ENCODE data around the gene AFMID.
A peak's percentile ranks its signal among the peaks of the same experiment; 100 is the strongest.
"Not testable (repeated sequence)": the region's sequence is repeated elsewhere in the genome, so short reads cannot be mapped to it uniquely, and the experiment has no call there.

Gene AFMID, protein sequence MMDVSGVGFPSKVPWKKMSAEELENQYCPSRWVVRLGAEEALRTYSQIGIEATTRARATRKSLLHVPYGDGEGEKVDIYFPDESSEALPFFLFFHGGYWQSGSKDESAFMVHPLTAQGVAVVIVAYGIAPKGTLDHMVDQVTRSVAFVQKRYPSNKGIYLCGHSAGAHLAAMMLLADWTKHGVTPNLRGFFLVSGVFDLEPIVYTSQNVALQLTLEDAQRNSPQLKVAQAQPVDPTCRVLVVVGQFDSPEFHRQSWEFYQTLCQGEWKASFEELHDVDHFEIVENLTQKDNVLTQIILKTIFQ

DNA sequence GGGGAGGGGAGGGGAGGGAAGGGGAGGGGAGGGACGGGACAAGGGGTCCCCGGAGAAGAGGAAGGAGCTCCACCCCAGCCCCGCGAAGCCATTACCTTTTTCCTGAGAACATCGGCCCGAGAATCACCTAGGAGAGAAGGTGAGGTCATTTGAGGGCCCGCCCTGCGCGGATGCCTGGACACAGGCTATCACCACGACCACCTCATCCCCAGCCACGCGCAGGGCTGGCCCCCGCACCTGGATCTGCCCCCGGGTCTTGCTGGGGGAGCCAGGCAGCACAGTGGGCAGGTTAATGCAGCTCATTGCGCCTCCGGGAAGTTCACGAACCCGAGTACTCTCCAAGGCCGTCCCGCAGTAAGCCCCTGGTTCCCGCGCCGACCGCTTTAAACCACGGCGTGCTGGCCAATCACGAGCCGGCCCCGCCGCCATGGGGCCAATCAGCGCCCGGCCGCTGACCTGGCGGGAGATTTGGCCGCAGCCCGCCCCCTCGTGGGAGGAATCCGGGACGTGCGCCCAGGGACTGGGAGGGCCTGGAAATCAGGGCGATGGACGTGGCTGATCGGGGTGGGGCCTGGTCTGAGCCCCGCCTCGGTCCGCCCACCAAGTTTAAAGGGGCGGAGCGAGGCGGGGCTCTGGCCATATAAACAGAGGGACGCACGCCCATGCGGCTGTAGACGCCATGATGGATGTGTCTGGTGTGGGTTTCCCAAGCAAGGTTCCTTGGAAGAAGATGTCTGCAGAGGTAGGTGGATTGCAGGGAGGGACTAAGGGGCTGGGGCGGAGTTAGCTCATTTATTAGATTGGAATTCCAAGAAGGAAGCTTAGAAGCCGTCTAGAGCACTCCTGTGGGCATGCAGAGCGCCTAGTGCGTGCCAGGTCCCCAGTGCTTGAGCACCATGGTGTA lies at the start of gene AFMID, which contains the start of gene TK1:
TSS of gene AFMID (plus strand) at position 671 of the 904 bp plus-strand sequence. CDS start at position 680, 9 bp downstream.
TSS of gene TK1 (minus strand) at position 361 of the 904 bp plus-strand sequence. CDS start at position 303, 58 bp downstream.
- peak; percentile 62 for DNase-seq (ENCODE audit: low read depth)

DNA sequence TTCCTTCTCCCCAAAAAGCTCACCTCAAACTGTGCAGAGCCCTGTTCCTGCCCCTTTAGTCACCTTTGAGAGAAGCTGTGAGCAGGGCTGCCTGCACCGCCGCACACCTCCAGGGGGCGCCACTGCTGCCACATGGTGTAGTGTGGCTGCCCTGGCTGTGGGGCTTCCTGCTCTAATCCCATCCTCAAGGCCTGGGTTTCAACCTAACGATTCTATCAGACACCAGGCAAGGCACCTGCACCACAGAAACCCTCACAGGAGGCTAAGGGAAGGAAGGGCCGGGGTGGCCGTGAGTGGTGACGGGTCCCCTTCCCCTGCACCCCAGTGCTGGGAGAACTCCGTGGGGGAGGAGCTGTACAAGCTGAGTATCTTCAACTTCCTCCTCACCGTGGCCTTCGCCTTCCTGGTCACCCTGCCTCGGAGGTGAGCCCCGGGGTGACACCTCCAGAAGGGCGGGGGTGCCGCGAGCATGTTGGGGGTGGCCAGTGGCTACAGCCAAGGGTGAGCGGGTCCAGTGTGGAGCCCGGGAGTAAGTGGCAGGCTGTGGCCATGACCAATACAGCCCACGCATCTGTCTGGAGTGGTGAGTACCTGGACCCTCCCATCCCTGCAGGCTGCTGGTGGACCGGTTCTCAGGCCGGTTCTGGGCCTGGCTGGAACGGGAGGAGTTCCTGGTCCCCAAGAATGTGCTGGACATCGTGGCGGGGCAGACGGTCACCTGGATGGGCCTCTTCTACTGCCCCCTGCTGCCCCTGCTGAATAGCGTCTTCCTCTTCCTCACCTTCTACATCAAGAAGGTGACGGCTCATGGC lies 49.6 kb upstream of the AFMID start:
- DNase-seq (ENCODE audit: low read depth) = no peak

DNA sequence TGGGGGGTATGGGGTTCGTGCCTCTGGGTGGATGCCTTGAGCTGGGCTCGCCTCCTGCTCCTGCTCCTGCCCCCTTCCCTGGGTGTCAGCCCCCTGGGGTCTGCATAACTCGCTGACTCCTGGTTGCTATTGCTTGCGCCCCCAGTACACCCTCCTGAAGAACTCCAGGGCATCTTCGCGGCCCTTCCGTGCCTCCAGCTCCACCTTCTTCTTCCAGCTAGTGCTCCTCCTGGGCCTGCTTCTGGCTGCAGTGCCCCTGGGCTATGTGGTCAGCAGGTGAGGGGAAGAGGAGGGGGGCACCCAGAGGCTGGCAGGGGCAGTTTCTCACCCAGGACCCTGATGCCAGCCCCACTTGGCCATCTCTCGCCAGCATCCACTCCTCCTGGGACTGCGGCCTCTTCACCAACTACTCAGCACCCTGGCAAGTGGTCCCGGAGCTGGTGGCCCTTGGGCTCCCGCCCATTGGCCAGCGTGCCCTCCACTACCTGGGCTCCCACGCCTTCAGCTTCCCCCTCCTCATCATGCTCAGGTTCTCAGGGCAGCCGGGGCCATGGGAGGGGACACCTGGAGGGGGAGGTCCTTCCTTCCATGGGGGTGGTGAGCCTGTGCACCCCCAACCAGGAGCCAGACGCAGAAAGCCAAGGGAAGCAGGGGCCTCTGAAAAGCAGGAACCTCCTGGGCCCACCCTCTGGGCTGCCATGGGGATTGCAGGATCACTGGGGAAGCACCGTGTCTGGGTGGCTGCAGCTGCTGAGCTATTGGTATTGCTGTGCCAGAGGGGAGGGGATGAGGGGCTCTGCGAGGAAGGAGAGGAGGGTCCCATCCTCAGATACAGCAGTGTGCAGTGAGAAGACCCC lies 48.7 kb upstream of the AFMID start:
- DNase-seq (ENCODE audit: low read depth) = no peak

GRCh38 chr17:78139861-78140168 lies 47.3 kb upstream of the AFMID start:
- not testable (repeated sequence) for DNase-seq (ENCODE audit: low read depth)

GRCh38 chr17:78140169-78141051 lies 46.8 kb upstream of the AFMID start:
- DNase-seq (ENCODE audit: low read depth) = peak; percentile 73

GRCh38 chr17:78141437-78142118 lies 45.6 kb upstream of the AFMID start:
- DNase-seq (ENCODE audit: low read depth) = no peak

DNA sequence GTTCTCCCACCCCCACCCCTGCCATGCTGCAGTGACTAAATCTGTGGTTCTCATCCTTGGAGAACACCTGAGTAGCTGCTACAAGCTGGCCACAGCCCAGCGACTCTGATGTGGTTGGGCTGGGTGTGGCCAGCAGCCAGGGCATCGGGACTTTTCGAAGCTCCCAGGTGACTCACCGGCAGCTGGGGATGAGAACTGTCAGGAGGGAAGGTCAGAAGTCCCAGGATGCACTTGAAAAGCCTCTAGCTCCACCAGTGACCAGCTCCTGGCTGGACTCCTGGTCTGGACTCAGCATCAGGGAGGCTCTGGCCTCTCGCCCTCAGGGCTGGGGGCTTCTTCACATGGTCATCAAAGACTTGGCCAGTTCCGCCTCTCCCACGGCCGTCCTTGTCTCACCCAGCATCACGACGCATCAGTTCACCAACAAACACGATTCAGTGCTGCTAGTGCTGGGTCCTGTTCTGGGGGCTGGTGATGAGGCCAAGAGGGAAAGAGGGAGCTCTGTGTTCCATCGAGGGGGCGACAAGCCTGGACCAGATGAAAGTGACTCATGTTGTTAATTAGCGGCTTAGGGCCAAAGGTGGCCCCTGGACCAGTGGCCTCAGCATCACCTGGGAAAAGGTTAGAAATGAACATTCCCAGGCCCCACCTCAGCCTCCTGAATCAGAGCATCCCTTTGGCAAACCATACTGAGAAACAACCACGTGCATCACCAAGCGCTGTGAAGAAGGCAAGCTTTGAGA lies 44.9 kb upstream of the AFMID start:
- DNase-seq (ENCODE audit: low read depth) = no peak

GRCh38 chr17:78143214-78144146 lies 43.7 kb upstream of the AFMID start:
- no peak for DNase-seq (ENCODE audit: low read depth)

- no peak for DNase-seq (ENCODE audit: low read depth)
These were observed 42.9 kb upstream of the AFMID start for GRCh38 chr17:78144147-78144719.

GRCh38 chr17:78144736-78145641 lies 42.2 kb upstream of the AFMID start:
- no peak for DNase-seq (ENCODE audit: low read depth)

GRCh38 chr17:78146471-78146869 lies 40.7 kb upstream of the AFMID start:
- DNase-seq (ENCODE audit: low read depth) = no peak

DNA sequence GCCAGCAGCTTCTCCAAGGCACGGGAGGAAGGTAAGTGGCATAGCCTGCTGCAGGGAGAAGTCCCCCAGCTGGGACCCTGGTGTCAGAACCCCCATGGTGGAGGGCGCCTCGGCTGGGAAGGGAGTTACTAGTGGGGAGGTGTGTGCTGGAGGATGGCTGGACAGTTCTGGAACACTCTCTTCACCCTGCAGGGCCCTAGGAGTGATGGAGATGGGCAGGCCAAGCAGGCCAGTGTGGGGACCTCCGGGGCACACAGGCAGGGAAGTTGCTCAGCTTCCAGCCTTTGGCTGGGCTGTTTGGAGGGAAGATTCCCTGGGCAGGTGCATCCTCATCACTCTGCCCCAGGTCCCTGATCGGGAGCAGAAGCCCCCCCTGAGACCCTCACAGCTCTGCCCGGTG lies 40.3 kb upstream of the AFMID start:
- no peak for DNase-seq (ENCODE audit: low read depth)

GRCh38 chr17:78147315-78147998 lies 39.7 kb upstream of the AFMID start:
- DNase-seq (ENCODE audit: low read depth) = no peak

- no peak for DNase-seq (ENCODE audit: low read depth)
These were observed 38.7 kb upstream of the AFMID start for GRCh38 chr17:78148286-78149016.

- DNase-seq (ENCODE audit: low read depth) = no peak
These were observed 35.6 kb upstream of the AFMID start for GRCh38 chr17:78151514-78152008.
